GM12878 (cell line): ENCODE data around the gene CNOT2. TPM values are rescaled to one million over a fixed set of nuclear protein-coding genes. Genes with fewer than 3 reads are reported as not detected.

Experiments
- ATAC-seq: fragments of 200-7000 bp; cut with Tn5 transposase; 3 replicates; pipeline ENCODE4 v1.9.1; 2020; ENCODE audit warnings: mild to moderate bottlenecking, moderate library complexity
- BruUV-seq: library from RNA; stranded (reverse); fragments of 400-500 nt; replicated peaks from 2 replicates; lab custom pipeline; 2021; lab: Mats Ljungman, UMichigan
- CTCF ChIA-PET: fragments of 300-600 bp; sonication (Branson Sonifier 250); formaldehyde crosslinking; extraction: SDS; loops from one replicate; lab custom pipeline; 2021; ENCODE audit warnings: inconsistent platforms; lab: Yijun Ruan, JAX
- POLR2A ChIA-PET: fragments of 350-600 bp; formaldehyde crosslinking; extraction: SDS; loops from one replicate; lab custom pipeline; 2021; ENCODE audit warnings: inconsistent platforms; lab: Charles Lee
- RAD21 ChIA-PET: fragments of 300-600 bp; sonication (Branson Sonifier 250); formaldehyde crosslinking; loops from one replicate; lab custom pipeline; 2023; ENCODE audit warnings: antibody characterized with exemption; ENCODE audit not compliant: unreplicated experiment; lab: Charles Lee
- SMC1A ChIA-PET: fragments of 300-600 bp; sonication (Branson Sonifier 250); formaldehyde crosslinking; loops from one replicate; lab custom pipeline; 2023; ENCODE audit not compliant: unreplicated experiment, uncharacterized antibody; lab: Charles Lee
- DNase-seq: peaks from one replicate; pipeline ENCODE4 v3.0.0-alpha.2; 2011; ENCODE audit warnings: low read depth, low spot score
- FAIRE-seq: peaks from 3 replicates; lab custom pipeline; 2011; peaks lifted over from hg19 to GRCh38; lab: Jason Lieb, UNC
- H2AFZ ChIP-seq: 2 replicates; pipeline ENCODE4 v1.6.0; 2011; ENCODE audit warnings: low read depth, low read length, control low read depth; ENCODE audit not compliant: control insufficient read depth
- H3K27ac ChIP-seq: 2 replicates; pipeline ENCODE4 v1.5.1; 2011; ENCODE audit warnings: control low read depth; ENCODE audit not compliant: control insufficient read depth, insufficient read depth
- H3K27me3 ChIP-seq, 2 experiments: replicated peaks in 1 of 2; 2 replicates each; pipeline versions ENCODE4 v1.6.0 to v1.6.1; 2011; ENCODE audit warnings: low read length in 1 of 2; ENCODE audit not compliant: control insufficient read depth in 2 of 2, insufficient read depth in 2 of 2
- H3K36me3 ChIP-seq, 2 experiments: 2 replicates each; pipeline ENCODE4 v1.5.1; 2011; ENCODE audit warnings: low read length in 1 of 2; ENCODE audit not compliant: control insufficient read depth in 2 of 2, insufficient read depth in 2 of 2
- H3K4me1 ChIP-seq: 2 replicates; pipeline ENCODE4 v1.6.1; 2011; ENCODE audit warnings: mild to moderate bottlenecking, low read length, moderate library complexity, mixed read lengths; ENCODE audit not compliant: control insufficient read depth, insufficient read depth
- H3K4me2 ChIP-seq: 2 replicates; pipeline ENCODE4 v1.6.0; 2011; ENCODE audit warnings: control low read depth; ENCODE audit not compliant: control insufficient read depth, insufficient read depth
- H3K4me3 ChIP-seq: fragments of 200-600 bp; sonication (generic); 2 replicates; pipeline ENCODE4 v1.5.1; 2016
- H3K79me2 ChIP-seq: 2 replicates; pipeline ENCODE4 v1.6.0; 2011; ENCODE audit warnings: low read length; ENCODE audit not compliant: control insufficient read depth, insufficient read depth
- H3K9ac ChIP-seq: 2 replicates; pipeline ENCODE4 v1.8.0; 2011; ENCODE audit warnings: low read length, control low read depth, mixed read lengths; ENCODE audit not compliant: control insufficient read depth, insufficient read depth
- H3K9me3 ChIP-seq: replicated peaks from 3 replicates; pipeline ENCODE4 v1.5.1; 2011; ENCODE audit warnings: mild to moderate bottlenecking, low read length; ENCODE audit not compliant: control insufficient read depth, insufficient read depth
- H4K20me1 ChIP-seq: 2 replicates; pipeline ENCODE4 v1.6.0; 2011; ENCODE audit not compliant: control insufficient read depth, insufficient read depth
- ASH2L ChIP-seq: fragments of 300-600, 200-600 bp; sonication (generic); IDR thresholded peaks from 2 replicates; pipeline ENCODE4 v1.6.1; 2017; ENCODE audit warnings: low read depth, mild to moderate bottlenecking, borderline replicate concordance
- BACH1 ChIP-seq: fragments of 450-650 bp; IDR thresholded peaks from 2 replicates; pipeline ENCODE4 v1.6.1; 2017; ENCODE audit warnings: mild to moderate bottlenecking, borderline replicate concordance
- BHLHE40 ChIP-seq, 2 experiments: fragments of 450-650 bp in 1 of 2; IDR thresholded peaks; 2 replicates each; pipeline ENCODE4 v1.6.1; 2011 to 2017; ENCODE audit warnings: low read depth in 2 of 2, borderline replicate concordance in 1 of 2, improper control_type of control experiment in 1 of 2, low read length in 1 of 2, mild to moderate bottlenecking in 1 of 2
- CBX3 ChIP-seq: fragments of 200-600 bp; sonication (generic); IDR thresholded peaks from 2 replicates; pipeline ENCODE4 v1.6.1; 2016; ENCODE audit warnings: low read depth, borderline replicate concordance
- CHD1 ChIP-seq: IDR thresholded peaks from 2 replicates; pipeline ENCODE4 v1.6.1; 2012; ENCODE audit warnings: low read depth, low read length, improper control_type of control experiment
- EP300 ChIP-seq, 2 experiments: fragments of 150-350 bp in 1 of 2; IDR thresholded peaks; 2 replicates each; pipeline ENCODE4 v1.6.1; 2011 to 2012; ENCODE audit warnings: low read depth in 2 of 2, low read length in 2 of 2, borderline replicate concordance in 1 of 2, improper control_type of control experiment in 1 of 2, inconsistent platforms in 1 of 2; ENCODE audit not compliant: control insufficient read depth in 1 of 2
- GATAD2B ChIP-seq: fragments of 450-650 bp; conservative IDR thresholded peaks from 2 replicates; pipeline ENCODE4 v1.6.1; 2017; ENCODE audit warnings: low read depth, mild to moderate bottlenecking, moderate library complexity
- MTA2 ChIP-seq: fragments of 450-650 bp; IDR thresholded peaks from 2 replicates; pipeline ENCODE4 v1.6.1; 2016; ENCODE audit warnings: low read depth, mild to moderate bottlenecking, moderate library complexity
- NFYA ChIP-seq: IDR thresholded peaks from 2 replicates; pipeline ENCODE4 v1.6.1; 2011; ENCODE audit warnings: low read depth, mild to moderate bottlenecking, low read length, improper control_type of control experiment, borderline replicate concordance
- NR2C1 ChIP-seq: fragments of 450-650 bp; IDR thresholded peaks from 2 replicates; pipeline ENCODE4 v1.6.1; 2017; ENCODE audit warnings: antibody characterized with exemption, mild to moderate bottlenecking, moderate library complexity
- SMAD1 ChIP-seq: fragments of 450-650 bp; IDR thresholded peaks from 2 replicates; pipeline ENCODE4 v1.6.1; 2018; ENCODE audit warnings: mild to moderate bottlenecking, low read depth; ENCODE audit not compliant: partially characterized antibody
- SREBF1 ChIP-seq: IDR thresholded peaks from 2 replicates; pipeline ENCODE4 v1.6.1; 2012; ENCODE audit warnings: mild to moderate bottlenecking, low read length
- STAT1 ChIP-seq: fragments of 450-650 bp; conservative IDR thresholded peaks from 2 replicates; pipeline ENCODE4 v1.6.1; 2014; ENCODE audit warnings: antibody characterized with exemption, mild to moderate bottlenecking
- WGBS: methylation state at CpG from one replicate; pipeline ENCODE4 v1.1.6; 2016; ENCODE audit warnings: low lambda C conversion rate; ENCODE audit not compliant: insufficient replicate concordance, insufficient coverage; ENCODE audit errors: missing lambda C conversion rate; 5-methylcytosine and 5-hydroxymethylcytosine counted together
- in situ Hi-C: fragments of 300-500 bp; cut with MboI; formaldehyde crosslinking; loops from 9 replicates; pipeline ENCODE4 v1.14.3; 2018; ENCODE audit warnings: mixed read lengths
- intact Hi-C: fragments of 100-400 bp; cut with micrococcal nuclease; formaldehyde crosslinking; loops from one replicate; pipeline ENCODE4 v1.14.2; 2022; ENCODE audit not compliant: unreplicated experiment
- polyA plus RNA-seq, 11 experiments: library from polyadenylated mRNA; depleted of rRNA in 4 of 11; unstranded in 6 of 11; stranded (reverse) in 5 of 11; fragments of >200 nt; fragmentation: Nextera tagmentation in 4 of 11; fragmentation: Illumina TruSeq in 1 of 11; extraction: Ambion mirVana in 4 of 11; extraction: Trizol in 1 of 11; gene quantifications; 1 replicate in 1 of 11; 2 replicates in 10 of 11; pipeline versions ENCODE4 v1.2.1 to v1.2.3, GENCODE V29; 2011 to 2016; ENCODE audit warnings: inconsistent platforms in 2 of 11, missing spikeins in 2 of 11, low read depth in 1 of 11
- total RNA-seq, 4 experiments: library from RNA; depleted of rRNA in 3 of 4; stranded (reverse); fragments of >200 nt in 3 of 4; fragmentation: Illumina TruSeq in 1 of 4; extraction: Trizol in 1 of 4; gene quantifications; 2 replicates each; pipeline versions ENCODE4 v1.2.1 to v1.2.3, GENCODE V29; 2013 to 2021
- TF ChIP-seq, protein P1 (sequence below): fragments of 450-650 bp; formaldehyde crosslinking; IDR thresholded peaks from 2 replicates; pipeline ENCODE4 v1.5.0; 2022; ENCODE audit warnings: mild to moderate bottlenecking, missing genetic modification characterization
- TF ChIP-seq, protein P2 (sequence below): IDR thresholded peaks from 2 replicates; pipeline ENCODE4 v1.6.1; 2011; ENCODE audit warnings: mild to moderate bottlenecking, low read depth, low read length, moderate library complexity; ENCODE audit not compliant: insufficient replicate concordance
- TF ChIP-seq, protein P3 (sequence below): fragments of 450-650 bp; conservative IDR thresholded peaks from 2 replicates; pipeline ENCODE4 v1.6.1; 2017; ENCODE audit warnings: mild to moderate bottlenecking, moderate library complexity

CNOT2 gene
- total and polyA plus RNA-seq, 10 of the 15 experiments (the other 5 are each of a cell fraction or from before 2014, with no cell fraction given) = 37.9 to 127 (median 82.4) TPM

DNA sequence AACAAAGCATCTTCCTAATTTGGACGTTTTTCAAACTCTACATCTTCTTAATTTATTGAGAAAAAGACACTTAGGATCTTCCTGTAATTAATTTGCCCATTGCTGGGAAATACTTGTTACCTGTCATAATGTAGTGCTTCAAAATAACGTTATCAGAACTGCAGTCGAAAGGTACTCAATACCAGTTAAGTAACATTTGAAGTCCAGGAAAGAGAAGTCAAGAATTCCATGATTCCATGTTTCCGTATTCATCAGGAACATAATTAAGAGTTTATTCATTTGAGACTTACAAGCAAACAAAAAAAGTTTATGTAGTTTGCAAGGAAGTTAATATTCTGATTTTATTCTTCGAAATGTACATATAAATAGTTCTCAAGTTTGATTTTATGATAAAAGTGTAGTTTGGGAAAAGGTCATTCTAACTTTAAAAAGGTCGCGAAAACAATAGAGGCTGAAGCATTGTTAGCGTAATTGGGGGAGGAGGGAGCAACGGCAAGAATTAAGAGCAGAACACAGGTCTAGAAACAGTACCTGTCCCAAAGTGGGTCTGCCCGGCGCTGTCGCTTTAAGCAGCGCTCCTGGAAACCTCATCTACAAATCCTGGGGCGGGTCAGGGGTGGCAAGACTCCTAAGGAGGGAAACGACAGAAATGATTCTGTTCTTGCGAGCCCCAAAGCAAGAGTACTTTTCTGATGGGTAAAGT is 121.6 kb downstream of the CNOT2 start:
- peak overlapping the region; percentile 73; the same call in 1 of the 2 replicates for H3K4me3 ChIP-seq
- in situ Hi-C loops = no loop called here
- ATAC-seq (no peak; the same call in 2 of the 3 replicates), DNase-seq (no peak), FAIRE-seq (peak; percentile 7)
- peaks cover 5 to 18% of the 10 kb centered on the region in 2 experiments for H3K27me3 ChIP-seq
- no peaks in the 10 kb centered on the region for H4K20me1 ChIP-seq
- no peaks in the 10 kb centered on the region for H3K9me3 ChIP-seq
- H3K79me2 ChIP-seq = no peaks in the 10 kb centered on the region
- H3K9ac ChIP-seq = peak overlapping the region; percentile 34; the same call in 1 of the 2 replicates
- WGBS = 19% methylated on average over 16 of the region's 16 CpGs
- intact Hi-C loops = loop anchor here (1.0 to 5.0 kb wide), 2 partner anchors 123 to 212 kb away; partner anchors contain the start of gene CNOT2
- RAD21 ChIA-PET = interaction anchor here (1.2 to 1.3 kb wide), 2 partner anchors 47 to 212 kb away, joined by 3 to 4 read pairs; no protein-coding TSS in a partner anchor
- POLR2A ChIA-PET = no interaction called here
- peak overlapping the region; percentile 79; the same call in 1 of the 2 replicates for H2AFZ ChIP-seq
- BruUV-seq = no TSS peak
- SMC1A ChIA-PET = interaction anchor here (0.9 to 1.5 kb wide), 3 partner anchors 14 to 118 kb away, joined by 3 read pairs; no protein-coding TSS in a partner anchor
- no peaks in the 10 kb centered on the region for H3K36me3 ChIP-seq
- CTCF ChIA-PET = interaction anchor here (0.8 to 1.3 kb wide), 3 partner anchors 147 to 464 kb away, joined by 3 to 4 read pairs (median 3); no protein-coding TSS in a partner anchor
- H3K4me2 ChIP-seq = peak overlapping the region; percentile 98
- peaks cover 15% of the 10 kb centered on the region for H3K4me1 ChIP-seq
- no peak overlapping the region for H3K27ac ChIP-seq
- TF ChIP-seq EP300 (IDR thresholded peaks at IDR 0.05; ENCODE audit: borderline replicate concordance in 1 of 2, control insufficient read depth in 1 of 2, low read depth in 2 of 2, low read length in 2 of 2) (no peak), CBX3 (no peak), BACH1 (no peak), STAT1 (no peak), SREBF1 (no peak), BHLHE40 (IDR thresholded peaks at IDR 0.05; ENCODE audit: borderline replicate concordance in 1 of 2, low read depth in 2 of 2, low read length in 1 of 2) (no peak), ASH2L (no peak), NR2C1 (no peak), MTA2 (no peak), CHD1 (no peak), NFYA (no peak), GATAD2B (no peak), SMAD1 (no peak)
- TF ChIP-seq, protein P1, sequence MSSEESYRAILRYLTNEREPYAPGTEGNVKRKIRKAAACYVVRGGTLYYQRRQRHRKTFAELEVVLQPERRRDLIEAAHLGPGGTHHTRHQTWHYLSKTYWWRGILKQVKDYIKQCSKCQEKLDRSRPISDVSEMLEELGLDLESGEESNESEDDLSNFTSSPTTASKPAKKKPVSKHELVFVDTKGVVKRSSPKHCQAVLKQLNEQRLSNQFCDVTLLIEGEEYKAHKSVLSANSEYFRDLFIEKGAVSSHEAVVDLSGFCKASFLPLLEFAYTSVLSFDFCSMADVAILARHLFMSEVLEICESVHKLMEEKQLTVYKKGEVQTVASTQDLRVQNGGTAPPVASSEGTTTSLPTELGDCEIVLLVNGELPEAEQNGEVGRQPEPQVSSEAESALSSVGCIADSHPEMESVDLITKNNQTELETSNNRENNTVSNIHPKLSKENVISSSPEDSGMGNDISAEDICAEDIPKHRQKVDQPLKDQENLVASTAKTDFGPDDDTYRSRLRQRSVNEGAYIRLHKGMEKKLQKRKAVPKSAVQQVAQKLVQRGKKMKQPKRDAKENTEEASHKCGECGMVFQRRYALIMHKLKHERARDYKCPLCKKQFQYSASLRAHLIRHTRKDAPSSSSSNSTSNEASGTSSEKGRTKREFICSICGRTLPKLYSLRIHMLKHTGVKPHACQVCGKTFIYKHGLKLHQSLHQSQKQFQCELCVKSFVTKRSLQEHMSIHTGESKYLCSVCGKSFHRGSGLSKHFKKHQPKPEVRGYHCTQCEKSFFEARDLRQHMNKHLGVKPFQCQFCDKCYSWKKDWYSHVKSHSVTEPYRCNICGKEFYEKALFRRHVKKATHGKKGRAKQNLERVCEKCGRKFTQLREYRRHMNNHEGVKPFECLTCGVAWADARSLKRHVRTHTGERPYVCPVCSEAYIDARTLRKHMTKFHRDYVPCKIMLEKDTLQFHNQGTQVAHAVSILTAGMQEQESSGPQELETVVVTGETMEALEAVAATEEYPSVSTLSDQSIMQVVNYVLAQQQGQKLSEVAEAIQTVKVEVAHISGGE = no peak
- TF ChIP-seq, protein P2, sequence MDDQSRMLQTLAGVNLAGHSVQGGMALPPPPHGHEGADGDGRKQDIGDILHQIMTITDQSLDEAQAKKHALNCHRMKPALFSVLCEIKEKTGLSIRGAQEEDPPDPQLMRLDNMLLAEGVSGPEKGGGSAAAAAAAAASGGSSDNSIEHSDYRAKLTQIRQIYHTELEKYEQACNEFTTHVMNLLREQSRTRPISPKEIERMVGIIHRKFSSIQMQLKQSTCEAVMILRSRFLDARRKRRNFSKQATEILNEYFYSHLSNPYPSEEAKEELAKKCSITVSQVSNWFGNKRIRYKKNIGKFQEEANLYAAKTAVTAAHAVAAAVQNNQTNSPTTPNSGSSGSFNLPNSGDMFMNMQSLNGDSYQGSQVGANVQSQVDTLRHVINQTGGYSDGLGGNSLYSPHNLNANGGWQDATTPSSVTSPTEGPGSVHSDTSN = no peak
- TF ChIP-seq, protein P3, sequence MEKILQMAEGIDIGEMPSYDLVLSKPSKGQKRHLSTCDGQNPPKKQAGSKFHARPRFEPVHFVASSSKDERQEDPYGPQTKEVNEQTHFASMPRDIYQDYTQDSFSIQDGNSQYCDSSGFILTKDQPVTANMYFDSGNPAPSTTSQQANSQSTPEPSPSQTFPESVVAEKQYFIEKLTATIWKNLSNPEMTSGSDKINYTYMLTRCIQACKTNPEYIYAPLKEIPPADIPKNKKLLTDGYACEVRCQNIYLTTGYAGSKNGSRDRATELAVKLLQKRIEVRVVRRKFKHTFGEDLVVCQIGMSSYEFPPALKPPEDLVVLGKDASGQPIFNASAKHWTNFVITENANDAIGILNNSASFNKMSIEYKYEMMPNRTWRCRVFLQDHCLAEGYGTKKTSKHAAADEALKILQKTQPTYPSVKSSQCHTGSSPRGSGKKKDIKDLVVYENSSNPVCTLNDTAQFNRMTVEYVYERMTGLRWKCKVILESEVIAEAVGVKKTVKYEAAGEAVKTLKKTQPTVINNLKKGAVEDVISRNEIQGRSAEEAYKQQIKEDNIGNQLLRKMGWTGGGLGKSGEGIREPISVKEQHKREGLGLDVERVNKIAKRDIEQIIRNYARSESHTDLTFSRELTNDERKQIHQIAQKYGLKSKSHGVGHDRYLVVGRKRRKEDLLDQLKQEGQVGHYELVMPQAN = no peak
